ENCODE results near the gene MRPS15.
"Not testable (repeated sequence)": the region's sequence is repeated elsewhere in the genome, so short reads cannot be mapped to it uniquely, and the experiment has no call there.

MRPS15 gene

DNA sequence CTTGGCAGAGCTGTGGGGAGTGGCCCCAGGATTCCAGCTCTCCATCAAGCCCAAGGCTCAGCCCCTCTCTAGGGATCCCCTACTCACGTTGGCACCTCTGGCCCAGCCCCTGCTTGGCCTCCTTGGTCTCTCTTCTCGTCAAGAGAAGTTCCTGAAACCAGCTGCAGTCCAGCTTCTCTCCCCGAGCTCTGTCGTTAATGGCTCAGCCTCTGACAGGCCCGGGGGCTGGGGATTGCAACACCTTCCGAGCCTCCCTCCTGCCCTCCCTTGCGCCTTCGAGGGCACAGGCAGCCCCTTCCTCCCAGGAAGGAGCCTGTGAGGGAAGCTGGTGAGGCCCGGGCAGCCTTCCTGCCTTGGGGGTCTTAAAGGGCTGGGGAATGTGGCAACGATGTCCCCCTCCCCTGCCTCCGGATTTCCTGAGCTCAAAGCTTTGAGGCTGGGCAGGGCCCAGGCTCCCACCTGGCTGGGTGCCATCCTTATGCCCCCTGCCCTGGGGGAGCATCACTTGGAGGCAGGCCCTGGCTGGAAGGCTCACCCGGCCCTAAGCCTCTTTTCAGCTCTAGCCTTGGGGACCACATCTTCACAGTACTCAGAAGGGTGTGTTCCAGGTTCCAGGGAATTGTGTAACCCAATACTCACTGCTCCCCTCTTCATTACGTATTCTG lies 18.7 kb upstream of the MRPS15 start, which contains the start of gene CSF3R:
Gene CSF3R, minus strand, starts transcription at position 190 of the 665 bp plus-strand sequence. CDS start 3,417 bp downstream, outside the sequence.
- no peak for DNase-seq (ENCODE audit: low read depth)

DNA sequence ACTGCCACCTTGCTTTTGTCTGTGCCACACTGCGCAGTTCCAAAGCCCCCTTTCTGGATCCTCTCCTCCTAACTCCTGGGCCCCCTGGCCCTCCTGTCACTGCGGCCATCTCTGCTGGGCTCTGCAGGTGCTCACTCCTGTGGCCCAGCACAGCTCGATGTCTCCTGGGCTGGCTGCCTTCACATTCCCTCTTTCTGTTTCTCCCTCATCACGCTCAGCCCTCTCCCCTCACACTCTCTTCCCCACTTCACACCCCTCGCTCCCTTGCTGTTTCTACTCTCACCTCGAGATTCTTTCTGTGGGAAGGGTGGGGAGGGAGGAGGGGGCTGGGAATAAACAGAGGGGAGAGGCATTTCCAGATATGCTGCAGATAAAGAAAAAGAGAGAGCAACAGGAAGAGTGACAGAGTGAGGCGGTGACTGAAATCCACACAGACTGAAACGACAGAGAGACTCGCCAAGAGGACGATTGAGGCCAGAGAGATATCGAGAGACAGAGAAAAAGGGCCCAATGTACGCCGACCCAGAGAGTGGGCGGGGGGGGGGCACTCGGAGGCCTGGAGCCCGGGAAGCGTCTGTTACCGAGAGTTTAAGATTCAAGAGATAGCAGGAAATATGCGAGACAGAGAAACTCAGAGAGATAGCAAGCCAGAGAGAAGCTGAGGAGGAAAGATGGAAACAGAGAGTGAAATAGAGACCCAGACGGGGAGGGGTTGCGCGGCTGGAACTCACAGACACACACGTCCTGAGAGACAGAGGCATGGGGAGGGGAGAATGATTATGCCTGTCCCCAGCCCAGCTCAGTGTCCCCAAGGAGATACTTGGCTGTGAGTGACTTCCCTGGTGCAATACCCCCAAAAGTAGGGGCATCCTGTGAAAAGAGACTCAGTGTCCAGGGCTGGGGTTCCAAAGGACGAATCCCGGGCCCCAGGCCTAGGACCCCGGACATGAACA lies 17.9 kb upstream of the MRPS15 start:
- DNase-seq (ENCODE audit: low read depth) = no peak

DNA sequence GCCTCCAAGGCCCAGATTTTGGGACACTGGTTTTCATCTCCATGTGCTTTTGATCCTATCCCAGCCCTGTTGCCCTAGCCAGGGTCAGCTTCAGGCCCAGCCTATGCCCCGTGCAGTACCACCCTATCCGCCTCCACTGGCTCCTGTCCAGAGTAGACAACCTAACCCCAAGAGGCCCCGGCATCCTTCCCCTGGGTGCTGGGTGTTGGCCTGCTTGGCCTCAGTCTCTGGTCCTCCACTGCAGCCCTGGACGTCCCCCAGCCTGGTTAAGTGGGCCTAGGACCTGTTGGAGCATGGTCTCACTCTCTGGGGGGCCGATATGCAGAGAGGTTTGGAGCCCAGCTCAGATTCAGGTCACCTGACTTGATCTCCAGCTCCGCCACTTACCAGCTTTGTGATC lies 16.9 kb upstream of the MRPS15 start:
- DNase-seq (ENCODE audit: low read depth) = no peak

DNA sequence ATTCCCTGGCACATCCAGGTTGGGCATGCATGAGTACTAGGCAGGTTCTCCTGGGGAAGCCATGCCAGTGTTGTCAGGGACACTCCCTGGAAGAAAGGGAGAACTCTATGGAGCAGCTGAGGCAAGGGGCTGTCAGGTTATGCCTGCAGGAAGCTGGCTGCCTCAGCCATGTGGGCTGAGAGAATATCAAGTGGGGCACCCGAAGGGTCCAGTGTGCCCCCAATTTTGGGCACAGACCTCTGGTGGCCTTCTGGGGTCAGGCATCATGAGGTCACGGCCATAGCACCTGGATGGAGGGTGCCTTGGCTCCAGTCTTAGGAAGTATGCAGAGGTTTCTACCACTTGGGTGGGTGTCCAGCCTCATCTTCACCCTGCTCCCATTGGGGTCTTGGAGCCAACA lies 16.0 kb upstream of the MRPS15 start:
- no peak for DNase-seq (ENCODE audit: low read depth)

GRCh38 chr1:36479505-36480051 lies 15.4 kb upstream of the MRPS15 start:
- DNase-seq (ENCODE audit: low read depth) = no peak

GRCh38 chr1:36477615-36478014 lies 13.4 kb upstream of the MRPS15 start:
- not testable (repeated sequence) for DNase-seq (ENCODE audit: low read depth)

DNA sequence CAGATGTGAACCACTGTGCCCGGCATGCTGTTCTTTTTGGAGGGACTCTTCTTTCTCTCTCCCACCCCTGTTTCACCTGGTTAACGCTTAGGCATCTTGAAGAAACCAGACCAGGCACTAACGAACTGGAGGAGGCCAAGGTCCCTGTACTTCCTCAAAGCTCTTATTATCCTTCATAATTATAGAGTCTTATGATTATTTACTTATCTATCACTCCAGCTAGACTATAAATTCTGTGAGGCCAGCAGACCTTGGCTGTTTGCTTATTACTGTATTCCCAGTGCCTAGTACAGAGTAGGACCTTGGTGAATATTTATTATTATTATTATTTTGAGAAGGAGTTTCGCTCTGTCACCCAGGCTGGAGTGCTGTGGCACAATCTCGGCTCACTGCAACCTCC lies 12.8 kb upstream of the MRPS15 start:
- DNase-seq (ENCODE audit: low read depth) = no peak

DNA sequence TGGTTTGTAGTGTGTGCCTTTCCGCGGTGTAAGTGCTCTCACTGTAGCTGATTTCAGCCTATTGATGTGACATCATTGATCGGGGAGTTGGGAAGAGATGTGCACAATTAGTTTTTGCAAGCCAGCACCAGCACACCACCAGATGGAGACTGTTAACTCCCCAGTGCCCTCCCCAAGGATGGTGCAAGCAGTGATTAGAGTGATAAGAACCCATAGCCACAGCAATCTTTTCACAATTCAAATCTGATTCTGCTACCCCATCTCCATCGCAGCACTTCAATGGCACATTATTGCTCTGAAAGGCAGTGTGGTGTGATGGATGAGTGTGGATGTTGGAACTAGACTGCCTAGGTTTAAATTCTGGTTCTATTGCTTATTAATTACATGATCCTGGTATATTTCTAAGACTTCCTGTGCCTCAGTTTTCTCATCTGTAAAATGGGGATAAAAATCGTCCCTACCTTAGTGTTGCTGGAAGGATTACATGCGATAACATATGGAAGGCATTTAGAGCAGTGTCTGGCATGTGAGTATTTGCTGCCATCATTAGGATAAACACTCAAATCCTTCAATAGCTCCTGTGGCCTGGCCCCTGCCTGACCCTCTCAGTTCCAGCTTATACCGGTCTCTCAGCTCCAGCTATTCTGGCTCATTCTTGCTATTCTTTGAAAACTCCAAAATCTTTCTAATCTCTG lies 11.9 kb upstream of the MRPS15 start:
- no peak for DNase-seq (ENCODE audit: low read depth)

DNA sequence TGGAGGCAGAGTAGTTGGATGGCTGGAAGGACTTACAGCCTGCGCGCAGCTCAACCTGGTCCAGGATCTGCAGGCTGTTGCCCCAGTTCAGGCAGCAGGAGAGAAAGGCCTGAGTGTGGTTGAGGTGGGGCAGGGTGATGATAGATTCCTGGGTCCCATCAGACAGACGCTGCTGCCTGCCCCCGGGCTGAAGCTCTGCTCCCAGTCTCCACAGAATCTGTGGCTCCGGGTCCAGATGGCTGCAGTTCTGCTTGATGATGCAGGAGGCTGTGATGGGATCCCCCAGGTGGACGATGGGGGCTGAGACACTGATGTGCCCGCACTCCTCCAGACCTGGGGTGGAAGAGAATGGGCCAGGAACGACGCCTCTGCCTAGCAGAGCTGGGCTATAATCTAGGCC lies 11.2 kb upstream of the MRPS15 start:
- DNase-seq (ENCODE audit: low read depth) = no peak

- DNase-seq (ENCODE audit: low read depth) = no peak
Observed at GRCh38 chr1:36472656-36473055, 8.5 kb upstream of the MRPS15 start.

DNA sequence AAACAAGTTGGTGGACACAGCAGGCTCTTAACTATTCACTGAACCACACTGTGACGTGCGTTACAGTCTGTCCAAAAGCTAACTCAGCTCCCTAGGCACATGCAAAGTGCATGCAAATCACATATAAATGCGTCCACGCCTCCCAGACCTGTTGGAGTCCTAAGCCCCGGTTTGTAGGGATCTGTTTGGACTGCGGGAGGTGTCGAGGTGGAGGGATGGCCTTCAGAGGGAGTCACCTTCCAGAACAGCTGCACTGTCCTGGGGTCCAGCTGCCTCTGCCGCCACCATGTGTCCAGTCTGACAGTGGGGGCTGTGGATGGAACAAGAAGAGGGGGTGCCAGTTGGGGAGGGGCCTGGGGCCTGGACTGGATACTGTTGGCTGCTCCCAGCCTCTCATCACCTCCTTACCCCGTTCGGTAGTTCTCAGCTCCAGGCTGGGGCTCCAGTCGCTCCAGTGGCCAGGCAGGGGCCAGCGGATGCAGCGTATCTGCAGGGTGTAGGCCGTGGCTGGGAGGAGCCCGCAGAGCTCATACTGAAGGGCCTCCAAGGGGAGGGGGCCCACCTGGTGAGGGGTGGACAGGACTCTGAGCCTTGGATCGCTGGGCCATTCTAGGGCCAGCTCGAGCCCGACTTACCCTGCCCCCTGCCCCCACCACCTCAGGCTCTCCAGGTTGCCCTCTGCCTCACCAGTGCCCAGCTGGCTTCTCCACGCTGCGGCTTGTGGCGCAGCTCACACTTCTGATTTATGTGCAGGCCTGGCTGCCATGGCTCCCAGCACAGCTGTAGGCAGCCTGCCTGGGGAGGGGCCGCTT lies 7.9 kb upstream of the MRPS15 start:
- no peak for DNase-seq (ENCODE audit: low read depth)

DNA sequence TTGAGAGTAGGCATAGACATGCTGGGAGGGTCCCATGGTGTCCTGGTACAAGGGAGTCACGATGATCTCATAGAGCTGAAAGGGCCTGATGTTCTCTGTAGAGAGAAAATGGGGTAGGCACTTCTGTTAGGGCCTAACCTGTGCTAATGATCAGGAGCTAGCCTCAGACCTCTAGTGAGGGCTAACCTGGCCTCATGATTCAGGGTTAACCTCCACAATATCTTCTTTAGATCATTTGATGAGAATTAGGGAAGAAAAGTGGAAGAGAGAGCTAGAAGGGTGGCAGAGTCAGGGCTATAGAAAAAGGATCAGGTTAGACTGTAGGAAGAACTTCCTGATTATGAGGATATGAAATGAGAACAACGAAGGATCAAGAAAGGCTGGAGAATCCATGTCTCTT lies 5.0 kb upstream of the MRPS15 start:
- no peak for DNase-seq (ENCODE audit: low read depth)

- no peak for DNase-seq (ENCODE audit: low read depth)
Observed at GRCh38 chr1:36467700-36468455, 3.7 kb upstream of the MRPS15 start.

GRCh38 chr1:36467027-36467410 lies 2.8 kb upstream of the MRPS15 start:
- DNase-seq (ENCODE audit: low read depth) = no peak

GRCh38 chr1:36466370-36467026 lies 2.3 kb upstream of the MRPS15 start:
- DNase-seq (ENCODE audit: low read depth) = no peak

- DNase-seq (ENCODE audit: low read depth) = peak; percentile 3
Observed at GRCh38 chr1:36465731-36466369, 1.7 kb upstream of the MRPS15 start.

- no peak for DNase-seq (ENCODE audit: low read depth)
Observed at GRCh38 chr1:36464605-36465393, 615 bp upstream of the MRPS15 start.

DNA sequence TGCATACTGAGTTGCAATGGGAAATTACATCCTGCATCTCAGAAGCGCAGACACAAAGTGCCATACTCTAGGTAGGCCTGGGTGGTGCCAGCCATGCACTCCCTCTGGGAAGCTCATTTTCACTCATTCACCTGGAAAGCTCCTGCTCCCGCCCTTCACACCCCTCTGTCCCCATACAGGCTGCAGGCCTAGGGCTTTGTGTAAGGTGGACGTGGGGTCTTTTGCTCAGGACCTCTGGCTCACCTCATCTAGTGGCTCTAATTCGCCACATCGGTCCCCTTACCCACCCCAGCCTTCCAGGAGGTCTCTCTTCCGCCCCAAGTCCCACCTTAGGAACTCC lies 751 bp downstream of the MRPS15 start:
- DNase-seq (ENCODE audit: low read depth) = no peak

DNA sequence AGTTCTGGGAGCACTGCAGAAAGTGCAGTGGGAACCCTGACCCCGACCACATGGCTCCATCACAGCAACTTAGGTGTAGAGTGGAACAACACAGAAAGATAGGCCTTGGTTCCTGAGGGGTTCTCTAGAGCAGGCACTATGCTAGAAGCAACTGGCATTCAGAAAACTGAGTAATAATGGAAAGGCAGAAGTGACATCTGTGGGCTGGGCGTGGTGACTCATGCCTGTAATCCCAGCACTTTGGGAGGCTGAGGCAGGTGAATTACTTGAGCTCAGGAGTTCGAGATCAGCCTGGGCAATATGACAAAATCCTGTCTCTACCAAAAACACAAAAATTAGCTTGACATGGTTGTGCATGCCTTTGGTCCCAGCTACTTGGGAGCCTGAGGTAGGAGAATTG lies 5.3 kb downstream of the MRPS15 start:
- no peak for DNase-seq (ENCODE audit: low read depth)

Data from GM04504 (cell line).